Kidney (tissue), 14 donors: ENCODE results near the gene NECAB2. TPM values are rescaled to one million over a fixed set of nuclear protein-coding genes. Genes with fewer than 3 reads are reported as not detected.

Experiments used
- DNase-seq, 5 donors: peaks; one replicate each; pipeline ENCODE4 v3.0.0-alpha.2; 2013 to 2020
- FAIRE-seq: peaks from 2 replicates; lab custom pipeline; 2012; peaks lifted over from hg19 to GRCh38; lab: Jason Lieb, UNC
- H3K27ac ChIP-seq, 2 donors: one replicate each; pipeline ENCODE4 v1.7.0; 2013; ENCODE audit warnings: low read depth in 2 of 2, low read length in 2 of 2, inconsistent platforms in 1 of 2
- H3K27me3 ChIP-seq: one replicate; pipeline ENCODE4 v1.7.1; 2013; ENCODE audit warnings: low read length, inconsistent platforms; ENCODE audit not compliant: control insufficient read depth, insufficient read depth
- H3K36me3 ChIP-seq, 3 donors: one replicate each; pipeline versions ENCODE4 v1.7.0 to v1.7.1; 2013; ENCODE audit warnings: low read length in 3 of 3, control low read depth in 1 of 3, inconsistent platforms in 1 of 3; ENCODE audit not compliant: insufficient read depth in 3 of 3, control insufficient read depth in 2 of 3
- H3K4me1 ChIP-seq, 3 donors: one replicate each; pipeline versions ENCODE4 v1.7.0 to v1.7.1; 2013; ENCODE audit warnings: low read length in 3 of 3, inconsistent platforms in 1 of 3, low read depth in 1 of 3; ENCODE audit not compliant: control insufficient read depth in 2 of 3, insufficient read depth in 2 of 3
- H3K4me3 ChIP-seq, 3 donors: one replicate each; pipeline versions ENCODE4 v1.7.0 to v1.8.1; 2013; ENCODE audit warnings: low read length in 3 of 3, control low read depth in 1 of 3, inconsistent platforms in 1 of 3
- H3K9ac ChIP-seq, 3 donors: one replicate each; pipeline versions ENCODE4 v1.7.0 to v1.7.1; 2013; ENCODE audit warnings: low read length in 3 of 3, control low read depth in 1 of 3, inconsistent platforms in 1 of 3
- H3K9me3 ChIP-seq, 3 donors: one replicate each; pipeline versions ENCODE4 v1.7.0 to v1.7.1; 2013; ENCODE audit warnings: low read length in 3 of 3, control low read depth in 1 of 3, inconsistent platforms in 1 of 3; ENCODE audit not compliant: control insufficient read depth in 2 of 3, insufficient read depth in 1 of 3
- CTCF ChIP-seq: IDR thresholded peaks from 3 replicates; pipeline ENCODE4 v1.5.1; 2012; ENCODE audit warnings: mild to moderate bottlenecking, moderate library complexity, borderline replicate concordance; ENCODE audit not compliant: insufficient read depth; ENCODE audit errors: extremely low read depth
- intact Hi-C: fragments of 100-400 bp; cut with DNase I; formaldehyde crosslinking; loops from one replicate; pipeline ENCODE4 v1.11.1; 2022
- polyA plus RNA-seq: library from polyadenylated mRNA; stranded (reverse); fragments of 350-450 nt; fragmentation: Illumina TruSeq; extraction: RNeasy Lipid Tissue Mini Kit (QIAGEN cat#74804); gene quantifications from one replicate; pipeline ENCODE4 v1.2.3, GENCODE V29; 2014; ENCODE audit warnings: low read depth, low replicate concordance; ENCODE audit not compliant: insufficient read depth
- total RNA-seq: library from RNA; stranded (reverse); fragmentation: NEBNext Ultra II Directional; extraction: Animal tissue kit (Norgen Biotek cat#: 25700); gene quantifications from one replicate; pipeline ENCODE4 v1.2.1, GENCODE V29; 2021
- donor health status: control.
- donor health status: control.
- donor health status: control.
- donor health status: control.
- donor health status: control.
- donor health status: DM: yes; HTN: yes; CAD: no.
- donor health status: Normal renal cell carcinoma (clear cell type).

NECAB2 gene
- total and polyA plus RNA-seq, 2 donors from 2014 or later = 0.82 to 47.0 TPM

GRCh38 chr16:84004442-84004841, 36.4 kb downstream of the NECAB2 start:
- no peaks in the 10 kb centered on the region for H3K27me3 ChIP-seq
- H3K4me1 ChIP-seq = no peaks in the 10 kb centered on the region
- H3K9ac ChIP-seq = no peak overlapping the region
- H3K27ac ChIP-seq = no peak overlapping the region
- H3K4me3 ChIP-seq = no peak overlapping the region
- no peaks in the 10 kb centered on the region for H3K9me3 ChIP-seq
- no peak for TF ChIP-seq CTCF
- DNase-seq = no peak
- no peak for FAIRE-seq
- H3K36me3 ChIP-seq = no peaks in the 10 kb centered on the region
- intact Hi-C loops = no loop called here

- H3K4me3 ChIP-seq = no peak overlapping the region
- H3K4me1 ChIP-seq = no peaks in the 10 kb centered on the region
- H3K36me3 ChIP-seq = no peaks in the 10 kb centered on the region
- H3K9ac ChIP-seq = no peak overlapping the region
- TF ChIP-seq CTCF = no peak
- DNase-seq = no peak
- FAIRE-seq = no peak
- H3K27ac ChIP-seq = no peak overlapping the region
- no peaks in the 10 kb centered on the region for H3K27me3 ChIP-seq
- intact Hi-C loops = no loop called here
- no peaks in the 10 kb centered on the region for H3K9me3 ChIP-seq
Measured at GRCh38 chr16:84005391-84005790, 37.3 kb downstream of the NECAB2 start.

GRCh38 chr16:84007520-84007919, 39.5 kb downstream of the NECAB2 start:
- Histone ChIP-seq H3K4me3 (no peak overlapping the region), H3K9me3 (no peaks in the 10 kb centered on the region), H3K27me3 (no peaks in the 10 kb centered on the region), H3K27ac (no peak overlapping the region), H3K9ac (no peak overlapping the region), H3K4me1 (no peaks in the 10 kb centered on the region), H3K36me3 (no peaks in the 10 kb centered on the region)
- DNase-seq = no peak
- intact Hi-C loops = no loop called here
- no peak for TF ChIP-seq CTCF
- FAIRE-seq = no peak

GRCh38 chr16:84007965-84008364, 39.9 kb downstream of the NECAB2 start:
- no peak overlapping the region for H3K4me3 ChIP-seq
- FAIRE-seq = no peak

More at GRCh38 chr16:84007965-84008364, 39.9 kb downstream of the NECAB2 start:
- Histone ChIP-seq H3K4me1 (no peaks in the 10 kb centered on the region), H3K9me3 (no peaks in the 10 kb centered on the region), H3K27ac (no peak overlapping the region), H3K9ac (no peak overlapping the region), H3K27me3 (no peaks in the 10 kb centered on the region), H3K36me3 (no peaks in the 10 kb centered on the region)
- DNase-seq = peak in 3 of 5 donors; percentile 50 to 64 (median 62)
- TF ChIP-seq CTCF = no peak
- intact Hi-C loops = no loop called here
